CD4-positive, alpha-beta T cell treated with Interleukin-17A for 1 hour (primary cell): ENCODE measurements around the gene TMEM255B.
"Not testable (repeated sequence)": the region's sequence is repeated elsewhere in the genome, so short reads cannot be mapped to it uniquely, and the experiment has no call there.

ENCODE experiments used
- DNase-seq: peaks from one replicate; pipeline ENCODE4 v3.0.0-alpha.2; 2020

TMEM255B gene

GRCh38 chr13:113770441-113770840 lies 11.4 kb downstream of the TMEM255B start:
- DNase-seq = no peak

- DNase-seq = no peak
Measured at GRCh38 chr13:113770937-113771336, 11.9 kb downstream of the TMEM255B start.

GRCh38 chr13:113771709-113772331 lies 12.8 kb downstream of the TMEM255B start:
- no peak for DNase-seq

- no peak for DNase-seq
Measured at GRCh38 chr13:113774177-113775107, 15.4 kb downstream of the TMEM255B start.

GRCh38 chr13:113775451-113776145 lies 16.6 kb downstream of the TMEM255B start:
- no peak for DNase-seq

GRCh38 chr13:113776231-113777125 lies 17.5 kb downstream of the TMEM255B start:
- no peak for DNase-seq

- no peak for DNase-seq
Measured at GRCh38 chr13:113777311-113778260, 18.6 kb downstream of the TMEM255B start.

- no peak for DNase-seq
Measured at GRCh38 chr13:113781571-113781970, 22.5 kb downstream of the TMEM255B start.

- no peak for DNase-seq
Measured at GRCh38 chr13:113782472-113782871, 23.4 kb downstream of the TMEM255B start.

- DNase-seq = no peak
Measured at GRCh38 chr13:113783200-113783881, 24.3 kb downstream of the TMEM255B start.

- DNase-seq = no peak
Measured at GRCh38 chr13:113783966-113784644, 25.1 kb downstream of the TMEM255B start.

- no peak for DNase-seq
Measured at GRCh38 chr13:113784645-113785024, 25.6 kb downstream of the TMEM255B start.

GRCh38 chr13:113785051-113786010 lies 26.3 kb downstream of the TMEM255B start:
- no peak for DNase-seq

- DNase-seq = no peak
Measured at GRCh38 chr13:113786262-113786841, 27.3 kb downstream of the TMEM255B start.

- no peak for DNase-seq
Measured at GRCh38 chr13:113787694-113788093, 28.7 kb downstream of the TMEM255B start.

GRCh38 chr13:113788413-113789135 lies 29.5 kb downstream of the TMEM255B start:
- DNase-seq = no peak

GRCh38 chr13:113789167-113789566 lies 30.1 kb downstream of the TMEM255B start:
- DNase-seq = no peak

- not testable (repeated sequence) for DNase-seq
Measured at GRCh38 chr13:113789931-113790330, 30.9 kb downstream of the TMEM255B start.
